GM12878 (cell line): Measurements from ENCODE around the gene ABL1. TPM values are rescaled to one million over a fixed set of nuclear protein-coding genes. Genes with fewer than 3 reads are reported as not detected.

Source experiments
- ATAC-seq: fragments of 200-7000 bp; cut with Tn5 transposase; 3 replicates; pipeline ENCODE4 v1.9.1; 2020; ENCODE audit warnings: mild to moderate bottlenecking, moderate library complexity
- BruUV-seq: library from RNA; stranded (reverse); fragments of 400-500 nt; replicated peaks from 2 replicates; lab custom pipeline; 2021; lab: Mats Ljungman, UMichigan
- CTCF ChIA-PET: fragments of 300-600 bp; sonication (Branson Sonifier 250); formaldehyde crosslinking; extraction: SDS; loops from one replicate; lab custom pipeline; 2021; ENCODE audit warnings: inconsistent platforms; lab: Yijun Ruan, JAX
- POLR2A ChIA-PET: fragments of 350-600 bp; formaldehyde crosslinking; extraction: SDS; loops from one replicate; lab custom pipeline; 2021; ENCODE audit warnings: inconsistent platforms; lab: Charles Lee
- RAD21 ChIA-PET: fragments of 300-600 bp; sonication (Branson Sonifier 250); formaldehyde crosslinking; loops from one replicate; lab custom pipeline; 2023; ENCODE audit warnings: antibody characterized with exemption; ENCODE audit not compliant: unreplicated experiment; lab: Charles Lee
- SMC1A ChIA-PET: fragments of 300-600 bp; sonication (Branson Sonifier 250); formaldehyde crosslinking; loops from one replicate; lab custom pipeline; 2023; ENCODE audit not compliant: unreplicated experiment, uncharacterized antibody; lab: Charles Lee
- DNase-seq: peaks from one replicate; pipeline ENCODE4 v3.0.0-alpha.2; 2011; ENCODE audit warnings: low read depth, low spot score
- FAIRE-seq: peaks from 3 replicates; lab custom pipeline; 2011; peaks lifted over from hg19 to GRCh38; lab: Jason Lieb, UNC
- H2AFZ ChIP-seq: 2 replicates; pipeline ENCODE4 v1.6.0; 2011; ENCODE audit warnings: low read depth, low read length, control low read depth; ENCODE audit not compliant: control insufficient read depth
- H3K27ac ChIP-seq: 2 replicates; pipeline ENCODE4 v1.5.1; 2011; ENCODE audit warnings: control low read depth; ENCODE audit not compliant: control insufficient read depth, insufficient read depth
- H3K27me3 ChIP-seq, 2 experiments: replicated peaks in 1 of 2; 2 replicates each; pipeline versions ENCODE4 v1.6.0 to v1.6.1; 2011; ENCODE audit warnings: low read length in 1 of 2; ENCODE audit not compliant: control insufficient read depth in 2 of 2, insufficient read depth in 2 of 2
- H3K36me3 ChIP-seq, 2 experiments: 2 replicates each; pipeline ENCODE4 v1.5.1; 2011; ENCODE audit warnings: low read length in 1 of 2; ENCODE audit not compliant: control insufficient read depth in 2 of 2, insufficient read depth in 2 of 2
- H3K4me1 ChIP-seq: 2 replicates; pipeline ENCODE4 v1.6.1; 2011; ENCODE audit warnings: mild to moderate bottlenecking, low read length, moderate library complexity, mixed read lengths; ENCODE audit not compliant: control insufficient read depth, insufficient read depth
- H3K4me2 ChIP-seq: 2 replicates; pipeline ENCODE4 v1.6.0; 2011; ENCODE audit warnings: control low read depth; ENCODE audit not compliant: control insufficient read depth, insufficient read depth
- H3K4me3 ChIP-seq: fragments of 200-600 bp; sonication (generic); 2 replicates; pipeline ENCODE4 v1.5.1; 2016
- H3K79me2 ChIP-seq: 2 replicates; pipeline ENCODE4 v1.6.0; 2011; ENCODE audit warnings: low read length; ENCODE audit not compliant: control insufficient read depth, insufficient read depth
- H3K9ac ChIP-seq: 2 replicates; pipeline ENCODE4 v1.8.0; 2011; ENCODE audit warnings: low read length, control low read depth, mixed read lengths; ENCODE audit not compliant: control insufficient read depth, insufficient read depth
- H3K9me3 ChIP-seq: replicated peaks from 3 replicates; pipeline ENCODE4 v1.5.1; 2011; ENCODE audit warnings: mild to moderate bottlenecking, low read length; ENCODE audit not compliant: control insufficient read depth, insufficient read depth
- H4K20me1 ChIP-seq: 2 replicates; pipeline ENCODE4 v1.6.0; 2011; ENCODE audit not compliant: control insufficient read depth, insufficient read depth
- FOXK2 ChIP-seq: fragments of 450-650 bp; IDR thresholded peaks from 2 replicates; pipeline ENCODE4 v1.6.1; 2017; ENCODE audit warnings: mild to moderate bottlenecking, moderate library complexity
- NFXL1 ChIP-seq: fragments of 450-650 bp; IDR thresholded peaks from 2 replicates; pipeline ENCODE4 v1.6.1; 2017; ENCODE audit warnings: antibody characterized with exemption, mild to moderate bottlenecking, borderline replicate concordance
- RELA ChIP-seq: fragments of 450-650 bp; IDR thresholded peaks from 2 replicates; pipeline ENCODE4 v1.8.0; 2014; ENCODE audit warnings: borderline replicate concordance; ENCODE audit not compliant: partially characterized antibody
- RFX5 ChIP-seq: IDR thresholded peaks from 2 replicates; pipeline ENCODE4 v1.6.1; 2011; ENCODE audit warnings: low read depth, low read length, improper control_type of control experiment
- RUNX3 ChIP-seq: IDR thresholded peaks from 2 replicates; pipeline ENCODE4 v1.6.1; 2012; ENCODE audit warnings: low read length, inconsistent platforms
- SREBF2 ChIP-seq: IDR thresholded peaks from 2 replicates; pipeline ENCODE4 v1.6.1; 2012; ENCODE audit warnings: mild to moderate bottlenecking, low read length
- WGBS: methylation state at CpG from one replicate; pipeline ENCODE4 v1.1.6; 2016; ENCODE audit warnings: low lambda C conversion rate; ENCODE audit not compliant: insufficient replicate concordance, insufficient coverage; ENCODE audit errors: missing lambda C conversion rate; 5-methylcytosine and 5-hydroxymethylcytosine counted together
- in situ Hi-C: fragments of 300-500 bp; cut with MboI; formaldehyde crosslinking; loops from 9 replicates; pipeline ENCODE4 v1.14.3; 2018; ENCODE audit warnings: mixed read lengths
- intact Hi-C: fragments of 100-400 bp; cut with micrococcal nuclease; formaldehyde crosslinking; loops from one replicate; pipeline ENCODE4 v1.14.2; 2022; ENCODE audit not compliant: unreplicated experiment
- polyA plus RNA-seq, 11 experiments: library from polyadenylated mRNA; depleted of rRNA in 4 of 11; unstranded in 6 of 11; stranded (reverse) in 5 of 11; fragments of >200 nt; fragmentation: Nextera tagmentation in 4 of 11; fragmentation: Illumina TruSeq in 1 of 11; extraction: Ambion mirVana in 4 of 11; extraction: Trizol in 1 of 11; gene quantifications; 1 replicate in 1 of 11; 2 replicates in 10 of 11; pipeline versions ENCODE4 v1.2.1 to v1.2.3, GENCODE V29; 2011 to 2016; ENCODE audit warnings: inconsistent platforms in 2 of 11, missing spikeins in 2 of 11, low read depth in 1 of 11
- total RNA-seq, 4 experiments: library from RNA; depleted of rRNA in 3 of 4; stranded (reverse); fragments of >200 nt in 3 of 4; fragmentation: Illumina TruSeq in 1 of 4; extraction: Trizol in 1 of 4; gene quantifications; 2 replicates each; pipeline versions ENCODE4 v1.2.1 to v1.2.3, GENCODE V29; 2013 to 2021
- TF ChIP-seq, protein P1 (sequence below): IDR thresholded peaks from 2 replicates; pipeline ENCODE4 v1.6.1; 2012; ENCODE audit warnings: low read depth, low read length, improper control_type of control experiment

Gene ABL1
- total and polyA plus RNA-seq, 10 of the 15 experiments (the other 5 are each of a cell fraction or from before 2014, with no cell fraction given), result 0.79 to 51.5 (median 16.3) TPM

DNA sequence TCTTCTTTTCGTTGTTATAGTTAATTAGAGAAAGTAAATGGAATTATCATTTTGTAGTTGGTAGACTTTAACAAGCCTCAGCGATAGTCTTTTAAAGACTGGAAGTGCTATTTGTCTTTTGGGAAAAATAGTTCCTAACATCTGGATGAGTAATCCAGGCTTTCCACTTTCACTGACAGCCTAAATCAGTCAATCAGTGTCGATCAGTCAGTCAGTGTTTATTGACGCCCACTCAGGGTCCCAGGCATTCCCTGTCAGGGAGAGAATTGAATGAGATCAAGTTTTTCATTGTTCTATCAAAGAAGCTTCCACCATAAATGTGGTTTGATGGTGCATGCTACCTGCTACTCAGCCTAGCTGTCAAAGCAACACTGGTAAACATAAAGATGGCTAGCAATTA is 2.6 kb downstream of the ABL1 start:
- H3K79me2 ChIP-seq, result peaks cover 61% of the 10 kb centered on the region
- 95% methylated on average over 4 of the region's 4 CpGs for WGBS
- TF ChIP-seq RELA (no peak), RFX5 (no peak), SREBF2 (no peak), RUNX3 (no peak), NFXL1 (no peak), FOXK2 (no peak)
- TF ChIP-seq, protein P1, sequence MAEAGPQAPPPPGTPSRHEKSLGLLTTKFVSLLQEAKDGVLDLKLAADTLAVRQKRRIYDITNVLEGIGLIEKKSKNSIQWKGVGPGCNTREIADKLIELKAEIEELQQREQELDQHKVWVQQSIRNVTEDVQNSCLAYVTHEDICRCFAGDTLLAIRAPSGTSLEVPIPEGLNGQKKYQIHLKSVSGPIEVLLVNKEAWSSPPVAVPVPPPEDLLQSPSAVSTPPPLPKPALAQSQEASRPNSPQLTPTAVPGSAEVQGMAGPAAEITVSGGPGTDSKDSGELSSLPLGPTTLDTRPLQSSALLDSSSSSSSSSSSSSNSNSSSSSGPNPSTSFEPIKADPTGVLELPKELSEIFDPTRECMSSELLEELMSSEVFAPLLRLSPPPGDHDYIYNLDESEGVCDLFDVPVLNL, result no peak
- no peaks in the 10 kb centered on the region for H3K27me3 ChIP-seq
- no peak for FAIRE-seq
- CTCF ChIA-PET, result interaction anchor here (1.3 to 1.9 kb wide), 4 partner anchors 17 to 209 kb away, joined by 3 to 9 read pairs (median 4); no protein-coding TSS in a partner anchor
- in situ Hi-C loops (no loop called here), intact Hi-C loops (loop anchor here (10.0 kb wide), 1 partner anchor 123 kb away; no protein-coding TSS in a partner anchor)
- H3K9ac ChIP-seq, result no peak overlapping the region
- no TSS peak for BruUV-seq
- no peaks in the 10 kb centered on the region; a peak in 1 of 4 replicates for H3K36me3 ChIP-seq
- POLR2A ChIA-PET, result no interaction called here
- ATAC-seq, result no peak
- peak overlapping the region; percentile 77; the same call in 1 of the 2 replicates for H3K4me3 ChIP-seq
- no peak for DNase-seq
- H3K27ac ChIP-seq, result no peak overlapping the region
- H4K20me1 ChIP-seq, result no peaks in the 10 kb centered on the region
- peaks cover 3% of the 10 kb centered on the region; the same call in 1 of the 2 replicates for H3K4me1 ChIP-seq
- H3K4me2 ChIP-seq, result 0 out of 2 replicates have a peak overlapping the region, but pooled peaks have one; percentile 26
- H2AFZ ChIP-seq, result no peak overlapping the region
- H3K9me3 ChIP-seq, result no peaks in the 10 kb centered on the region
- RAD21 ChIA-PET, result interaction anchor here (0.7 to 1.0 kb wide), 2 partner anchors 18 to 33 kb away, joined by 3 read pairs; no protein-coding TSS in a partner anchor
- SMC1A ChIA-PET, result interaction anchor here (1.0 to 1.5 kb wide), 2 partner anchors 29 to 69 kb away, joined by 3 to 5 read pairs; no protein-coding TSS in a partner anchor
